Erythroblast (primary cell): ENCODE data around the gene SLC29A3.

ENCODE experiments used
- DNase-seq, 2 experiments: peaks; one replicate each; lab custom pipeline; 2025; lab: John Stamatoyannopoulos, UW
- GATA1 ChIP-seq: IDR thresholded peaks from 2 replicates; pipeline ENCODE4 v1.6.1; 2011; ENCODE audit warnings: low read depth, mild to moderate bottlenecking, control low read depth, low read length, moderate library complexity
- POLR2A ChIP-seq: IDR thresholded peaks from 2 replicates; pipeline ENCODE4 v1.6.1; 2011; ENCODE audit warnings: mild to moderate bottlenecking, low read length

Gene SLC29A3

GRCh38 chr10:71278691-71279588 is 40.1 kb upstream of the SLC29A3 start:
- TF ChIP-seq POLR2A (no peak), GATA1 (no peak)
- no peak for DNase-seq

GRCh38 chr10:71279590-71280170 is 39.4 kb upstream of the SLC29A3 start:
- TF ChIP-seq POLR2A (no peak), GATA1 (no peak)
- no peak for DNase-seq

DNA sequence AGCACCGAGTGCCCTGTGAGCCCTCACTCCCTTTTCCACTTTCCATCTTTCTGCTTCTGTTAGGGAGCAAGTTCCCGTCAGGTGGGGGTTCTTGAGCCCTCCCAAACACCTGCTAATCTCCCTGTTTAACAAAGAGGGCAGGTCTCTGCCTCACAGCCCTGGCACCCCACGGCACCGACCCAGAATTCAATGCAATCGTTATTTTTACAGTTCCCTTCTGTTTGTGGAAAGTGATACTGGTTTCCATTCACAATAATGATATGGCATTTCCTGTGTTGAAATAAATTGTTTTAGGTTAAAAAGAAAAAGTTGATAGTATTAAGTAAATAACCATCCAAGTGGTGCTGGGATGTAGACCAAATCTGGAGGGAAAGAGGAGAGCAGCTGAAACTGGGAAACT is 38.8 kb upstream of the SLC29A3 start:
- TF ChIP-seq POLR2A (no peak), GATA1 (no peak)
- no peak for DNase-seq

- DNase-seq = no peak
- TF ChIP-seq POLR2A (no peak), GATA1 (no peak)
These were observed 38.2 kb upstream of the SLC29A3 start for GRCh38 chr10:71280825-71281224.

- DNase-seq = no peak
- TF ChIP-seq POLR2A = no peak
- no peak for TF ChIP-seq GATA1
These were observed 37.3 kb upstream of the SLC29A3 start for GRCh38 chr10:71281646-71282322.

DNA sequence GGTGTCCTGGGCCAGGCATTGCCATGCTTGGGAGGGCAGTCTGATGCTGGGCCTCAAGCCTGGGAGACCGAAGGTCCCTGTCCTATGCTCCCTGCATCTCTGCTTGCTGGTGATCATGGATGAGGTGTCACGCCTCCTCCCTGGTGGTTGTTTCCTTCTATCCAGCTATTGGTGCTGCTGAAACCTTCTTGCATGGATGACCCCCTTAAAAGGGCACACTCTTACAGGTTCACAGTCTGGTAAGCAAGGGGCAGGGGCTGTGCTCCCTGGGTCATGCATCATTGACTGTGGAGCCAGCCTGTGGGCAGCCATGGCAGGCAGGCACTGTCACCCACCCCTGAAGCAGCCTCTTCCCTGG is 36.8 kb upstream of the SLC29A3 start:
- TF ChIP-seq POLR2A = no peak
- no peak for TF ChIP-seq GATA1
- DNase-seq = no peak

- no peak for DNase-seq
- TF ChIP-seq GATA1 (no peak), POLR2A (no peak)
These were observed 35.6 kb upstream of the SLC29A3 start for GRCh38 chr10:71283410-71283809.

GRCh38 chr10:71283876-71284275 is 35.2 kb upstream of the SLC29A3 start:
- DNase-seq = no peak
- TF ChIP-seq POLR2A = no peak
- TF ChIP-seq GATA1 = no peak

DNA sequence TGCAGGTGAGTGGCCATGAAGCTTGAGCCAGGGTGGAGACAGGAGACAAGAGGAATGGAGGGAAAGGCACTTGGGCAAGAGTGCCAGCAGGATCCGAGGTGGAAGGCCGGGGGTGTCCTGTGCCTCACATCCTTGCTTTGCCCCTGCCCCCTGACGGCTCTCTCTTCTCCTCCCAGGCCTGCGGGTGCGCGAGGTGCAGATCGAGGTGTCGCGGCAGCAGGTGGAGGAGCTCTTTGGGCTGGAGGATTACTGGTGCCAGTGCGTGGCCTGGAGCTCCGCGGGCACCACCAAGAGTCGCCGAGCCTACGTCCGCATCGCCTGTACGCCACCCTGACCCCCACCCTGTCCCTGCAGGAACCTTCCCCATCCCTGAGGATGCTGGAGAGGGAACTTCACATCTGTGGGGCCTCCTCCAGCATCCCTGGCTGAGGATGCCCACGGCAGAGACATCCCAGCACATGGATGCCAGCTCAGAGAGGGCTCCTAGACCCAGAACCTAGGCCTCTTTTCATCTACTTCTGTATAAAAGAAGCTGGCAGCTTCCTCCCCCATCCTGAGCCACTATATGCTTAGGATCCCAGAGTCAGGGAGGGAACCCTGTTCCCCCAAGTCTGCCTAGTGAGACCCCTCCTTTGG is 34.4 kb upstream of the SLC29A3 start:
- DNase-seq = no peak
- TF ChIP-seq POLR2A (no peak), GATA1 (no peak)

DNA sequence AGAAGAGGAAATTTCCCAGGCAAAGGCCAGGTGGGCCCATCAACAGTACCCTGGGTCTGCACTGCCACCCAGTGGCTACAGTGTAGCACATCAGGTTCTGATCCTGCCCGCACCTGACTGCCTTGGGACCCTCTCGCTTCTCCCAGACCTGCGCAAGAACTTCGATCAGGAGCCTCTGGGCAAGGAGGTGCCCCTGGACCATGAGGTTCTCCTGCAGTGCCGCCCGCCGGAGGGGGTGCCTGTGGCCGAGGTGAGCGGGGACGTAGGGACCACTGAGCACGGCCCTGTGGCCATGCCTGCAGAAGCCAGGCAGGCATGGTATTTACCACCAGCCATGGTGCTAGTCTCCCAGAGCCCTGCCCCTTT is 33.9 kb upstream of the SLC29A3 start:
- TF ChIP-seq GATA1 = no peak
- no peak for TF ChIP-seq POLR2A
- DNase-seq = peak in 1 of 2 experiments; percentile 36

DNA sequence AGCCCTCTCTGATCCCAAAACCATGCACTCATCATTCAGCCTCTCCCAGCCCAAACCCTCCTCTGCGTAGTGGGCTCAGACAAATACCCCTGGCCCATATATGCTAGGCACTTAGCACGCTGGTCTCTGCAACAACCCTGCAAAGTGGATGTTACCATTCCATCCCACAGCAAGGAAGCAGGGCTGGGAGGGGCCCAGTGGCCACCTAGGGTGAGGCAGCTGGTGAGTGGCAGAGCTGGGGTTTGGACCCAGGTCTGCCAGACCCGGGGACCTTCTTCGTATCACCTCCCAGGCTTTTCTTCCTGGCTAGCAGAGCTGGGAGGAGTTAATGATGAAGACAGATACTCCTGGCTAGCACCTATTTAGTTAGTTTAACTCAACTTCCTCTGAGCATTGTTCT is 33.1 kb upstream of the SLC29A3 start:
- TF ChIP-seq POLR2A (no peak), GATA1 (no peak)
- no peak for DNase-seq

GRCh38 chr10:71286521-71287294 is 32.4 kb upstream of the SLC29A3 start:
- TF ChIP-seq GATA1 = no peak
- no peak for TF ChIP-seq POLR2A
- no peak for DNase-seq

GRCh38 chr10:71287456-71287855 is 31.6 kb upstream of the SLC29A3 start:
- no peak for DNase-seq

GRCh38 chr10:71288461-71288860 is 30.6 kb upstream of the SLC29A3 start:
- DNase-seq = no peak
- TF ChIP-seq GATA1 (no peak), POLR2A (no peak)

More at GRCh38 chr10:71287456-71287855, 31.6 kb upstream of the SLC29A3 start:
- TF ChIP-seq POLR2A (no peak), GATA1 (no peak)
